Stimulated activated CD4-positive, alpha-beta T cell treated with anti-CD3 and anti-CD28 coated beads, Interleukin-15, amount 100 ng/mL, for 48 hours (primary cell): ENCODE data around the gene ALK.

Experiments used
- DNase-seq, 2 donors: peaks; one replicate each; pipeline ENCODE4 v3.0.0-alpha.2; 2020; ENCODE audit warnings: low read depth in 2 of 2

Gene ALK

DNA sequence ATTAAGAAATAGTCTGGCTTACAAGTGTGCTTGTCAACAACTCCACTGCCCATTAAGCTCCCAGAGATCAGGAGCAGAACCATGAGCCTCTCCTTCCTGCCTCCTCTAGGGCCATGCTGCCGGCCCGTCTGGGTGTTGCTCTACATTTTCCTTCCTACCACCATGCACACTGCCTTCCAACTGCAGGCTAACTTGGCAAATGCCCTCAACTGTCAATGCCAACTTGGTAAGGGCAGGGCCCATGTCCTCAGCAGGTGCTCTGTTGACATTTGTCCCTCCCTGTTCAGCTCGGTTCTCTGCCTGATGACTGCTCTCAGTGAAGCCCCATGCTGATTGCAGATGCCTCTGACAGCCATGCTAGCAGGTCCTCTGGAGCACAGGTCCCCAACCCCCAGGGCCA, 345.2 kb downstream of the ALK start:
- no peak for DNase-seq

DNA sequence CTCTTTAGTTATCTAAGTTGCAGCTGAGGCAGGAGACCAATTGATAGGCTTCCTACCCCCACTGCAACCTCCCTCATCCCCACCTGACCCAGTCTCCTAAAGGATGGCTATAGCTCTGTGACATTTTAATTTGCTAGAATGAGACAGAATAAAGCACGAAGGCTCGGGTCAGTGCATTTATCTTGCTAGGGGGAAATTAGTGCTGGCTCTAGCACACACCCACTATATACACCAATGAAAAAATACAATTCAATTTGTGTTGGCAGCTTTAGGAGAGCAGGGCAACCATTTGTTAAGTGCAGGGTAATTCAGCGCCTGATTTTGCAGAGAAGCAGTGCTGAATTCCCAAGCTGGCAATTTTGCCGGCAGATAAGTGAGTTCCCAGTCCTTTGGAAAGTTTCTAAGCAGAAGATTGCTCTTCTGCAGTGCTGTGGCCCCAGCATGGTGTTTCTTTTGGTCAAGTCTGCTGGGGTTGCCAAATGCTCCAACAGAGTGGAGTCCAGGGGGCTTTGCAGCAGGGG, 346.0 kb downstream of the ALK start:
- DNase-seq = no peak

GRCh38 chr2:29573612-29574011, 347.8 kb downstream of the ALK start:
- DNase-seq = no peak

DNA sequence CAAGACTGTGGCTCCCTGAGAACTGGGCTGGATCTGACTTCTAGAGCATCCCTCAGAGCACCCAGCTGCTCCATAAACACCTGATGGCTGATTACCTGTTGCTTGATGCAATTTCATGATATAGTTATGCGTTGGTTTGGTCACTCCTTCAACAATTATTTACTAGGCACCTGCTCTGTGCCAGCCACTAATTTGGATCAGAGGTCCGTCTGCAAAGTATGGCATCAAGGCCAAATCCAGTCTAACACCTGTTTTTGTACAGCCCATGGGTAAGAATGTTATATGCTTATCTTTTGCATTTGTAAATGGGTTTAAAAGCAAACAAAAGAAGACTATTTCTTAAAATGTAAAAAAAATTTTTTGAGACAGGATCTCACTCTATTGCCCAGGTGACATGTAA, 348.2 kb downstream of the ALK start:
- no peak for DNase-seq

DNA sequence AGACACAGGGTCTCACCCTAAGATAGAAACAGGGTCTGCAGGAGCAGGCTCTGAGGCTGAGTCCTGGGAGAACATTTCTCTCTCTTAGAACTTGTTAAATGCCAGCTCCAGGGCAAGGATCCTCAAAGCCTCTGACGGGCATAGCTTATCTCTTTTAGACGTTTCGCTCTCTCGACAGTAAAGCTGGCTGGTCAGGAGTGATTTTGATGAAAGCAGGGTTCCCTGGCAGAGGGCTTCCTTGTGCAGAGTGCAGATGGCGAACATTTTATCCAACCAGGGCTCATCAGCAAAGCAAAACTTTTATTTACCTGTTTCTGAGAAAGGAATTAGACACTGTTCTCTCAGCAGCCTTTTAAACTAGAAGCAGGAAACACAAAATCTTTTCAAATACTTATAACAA, 350.8 kb downstream of the ALK start:
- DNase-seq = no peak

- DNase-seq = no peak
Measured at GRCh38 chr2:29567906-29568520, 353.4 kb downstream of the ALK start.

- DNase-seq = no peak
Measured at GRCh38 chr2:29563697-29564096, 357.7 kb downstream of the ALK start.

- no peak for DNase-seq
Measured at GRCh38 chr2:29562896-29563295, 358.5 kb downstream of the ALK start.

GRCh38 chr2:29562319-29562718, 359.1 kb downstream of the ALK start:
- DNase-seq = no peak

DNA sequence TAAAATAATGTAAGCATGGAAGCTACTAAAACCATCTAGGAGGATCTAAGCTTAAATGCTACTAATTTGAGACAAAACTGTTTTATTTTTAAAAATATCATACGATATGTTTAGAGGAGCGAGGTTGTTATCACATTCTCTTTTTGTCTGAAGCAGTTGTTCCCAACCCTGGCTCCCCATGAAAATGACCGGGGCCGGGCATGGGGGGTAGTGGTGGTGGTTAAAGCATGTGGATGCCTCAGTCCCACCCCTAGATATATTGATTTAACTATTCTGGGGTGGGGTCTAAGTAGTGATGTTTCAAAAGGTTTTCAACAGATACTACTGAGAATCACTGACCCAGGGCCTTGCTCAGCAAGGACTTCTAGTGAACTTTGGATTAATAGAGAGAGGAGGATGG, 359.8 kb downstream of the ALK start:
- DNase-seq = no peak

DNA sequence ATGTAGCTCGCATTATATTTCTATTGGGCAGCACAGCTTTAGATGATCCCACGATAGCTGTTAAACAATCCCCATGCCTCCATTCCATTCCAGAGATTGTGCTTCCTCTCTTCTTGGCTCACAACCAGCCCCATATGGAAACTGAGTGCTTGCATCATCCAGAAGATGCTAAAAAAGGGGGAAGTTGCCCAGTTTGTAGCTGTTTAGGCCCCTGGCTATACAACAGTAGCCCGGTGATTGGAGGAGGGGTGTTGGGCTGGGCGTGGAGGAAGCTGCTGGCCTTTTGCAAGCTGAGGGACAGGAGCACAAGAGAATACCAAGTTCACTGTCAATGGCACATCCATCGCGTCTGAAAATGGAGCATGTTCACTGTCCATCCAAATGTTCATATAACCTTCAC, 360.2 kb downstream of the ALK start:
- DNase-seq = no peak

DNA sequence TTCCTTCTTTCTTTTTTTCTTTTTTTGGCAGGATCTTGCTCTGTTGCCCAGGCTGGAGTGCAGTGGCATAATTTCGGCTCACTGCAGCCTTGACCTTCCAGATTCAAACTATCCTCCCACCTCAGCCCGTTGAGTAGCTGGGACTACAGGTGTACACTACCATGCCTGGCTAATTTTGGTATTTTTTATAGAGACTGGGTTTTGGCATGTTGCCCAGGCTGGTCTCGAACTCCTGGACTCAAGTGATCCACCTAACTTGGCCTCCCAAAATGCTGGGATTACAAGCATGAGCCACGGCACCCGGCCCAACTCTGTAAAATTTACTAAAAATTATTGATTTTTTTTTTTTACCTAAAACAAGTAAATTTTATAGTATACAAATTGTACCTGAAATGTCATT, 360.8 kb downstream of the ALK start:
- no peak for DNase-seq

DNA sequence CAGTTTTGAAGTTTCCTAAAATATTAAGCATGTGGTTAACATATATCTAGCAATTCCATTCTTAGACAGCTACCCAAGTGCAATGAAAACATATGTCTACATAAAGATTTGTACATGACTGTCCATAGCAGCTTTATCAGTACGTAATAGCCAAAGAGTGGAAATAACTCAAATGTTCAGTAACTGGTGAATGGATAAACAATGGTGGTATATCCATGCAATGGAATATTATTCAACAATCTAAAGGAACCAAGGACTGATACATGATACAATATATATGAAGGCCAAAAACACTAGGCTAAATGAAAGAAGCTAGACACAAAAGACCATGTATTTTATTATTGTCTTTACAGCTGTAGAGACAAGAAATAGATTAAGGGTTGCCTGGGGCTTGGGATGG, 361.4 kb downstream of the ALK start:
- no peak for DNase-seq

GRCh38 chr2:29559578-29559977, 361.8 kb downstream of the ALK start:
- DNase-seq = no peak

- DNase-seq = no peak
Measured at GRCh38 chr2:29558097-29558496, 363.3 kb downstream of the ALK start.

DNA sequence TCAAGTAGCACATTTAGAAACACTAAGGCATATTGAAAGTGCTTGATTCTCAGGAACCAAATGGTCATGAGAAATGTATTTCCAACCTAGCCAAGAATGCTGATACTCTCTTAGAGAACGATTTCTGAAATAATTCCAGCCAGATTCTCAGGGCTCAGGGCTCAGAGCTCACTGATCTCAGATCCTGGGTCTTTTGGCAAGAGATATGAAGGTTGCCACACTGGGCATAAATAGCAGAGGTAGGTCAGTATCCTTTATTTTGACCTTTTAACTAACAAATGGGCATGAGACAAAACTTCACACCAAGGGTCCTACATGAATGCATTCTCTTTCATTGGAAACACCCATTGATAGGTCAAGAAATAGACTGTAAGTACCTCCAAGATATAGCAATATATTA, 364.1 kb downstream of the ALK start:
- DNase-seq = no peak

DNA sequence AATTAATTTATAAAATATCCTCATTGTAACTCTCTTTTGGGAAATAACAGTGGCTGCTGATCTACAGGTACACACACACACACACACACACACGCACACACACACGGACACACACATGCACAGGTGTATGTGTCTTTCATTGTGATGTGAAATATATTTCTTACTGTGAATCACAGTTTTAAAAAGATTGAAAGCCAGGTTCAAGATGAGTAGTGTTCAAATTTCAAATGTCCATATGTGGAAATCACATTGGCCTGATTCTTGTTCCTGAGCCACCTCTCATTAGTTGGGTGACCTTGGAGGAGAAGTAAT, 372.4 kb downstream of the ALK start:
- no peak for DNase-seq

DNA sequence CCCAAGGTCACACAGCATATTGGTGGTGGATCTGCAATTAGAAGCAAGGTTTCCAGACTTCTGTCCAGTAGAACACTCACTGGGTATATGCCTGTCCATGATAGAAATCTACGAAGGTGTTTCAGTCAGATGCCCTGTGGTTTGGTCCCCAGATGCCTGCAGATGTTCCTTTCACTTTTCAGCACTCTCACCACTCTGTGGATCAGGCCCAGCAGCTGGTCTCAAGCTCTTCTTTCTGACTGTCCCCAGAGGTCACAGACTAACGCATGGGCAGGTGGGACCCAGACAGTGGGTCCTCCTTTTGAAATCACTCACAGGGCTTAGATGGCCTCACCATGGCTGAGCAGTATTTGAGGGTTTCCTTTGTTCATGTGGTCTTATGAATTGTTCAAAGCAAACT, 376.5 kb downstream of the ALK start:
- no peak for DNase-seq

GRCh38 chr2:29544031-29544430, 377.4 kb downstream of the ALK start:
- no peak for DNase-seq

GRCh38 chr2:29535188-29535587, 386.2 kb downstream of the ALK start:
- DNase-seq = no peak

GRCh38 chr2:29532436-29532835, 388.9 kb downstream of the ALK start:
- no peak for DNase-seq

DNA sequence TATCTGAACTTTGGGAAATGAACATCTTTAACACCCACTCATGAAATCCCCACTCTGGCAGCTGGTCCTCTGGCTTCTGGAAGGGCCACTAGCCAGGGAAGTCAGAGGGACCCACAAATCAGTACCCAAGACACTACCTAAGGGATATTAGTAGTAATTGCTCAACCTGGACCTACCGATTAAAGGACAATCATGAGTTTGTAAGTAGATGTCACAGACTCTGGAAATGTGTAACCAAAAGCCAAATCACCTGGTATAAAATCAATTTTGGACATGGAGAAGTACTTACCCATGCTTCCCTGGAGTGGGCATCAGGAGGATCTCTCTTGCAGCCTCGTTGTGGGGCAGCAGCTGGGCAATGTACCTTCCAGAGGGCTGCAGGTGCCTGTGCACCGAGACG, 389.8 kb downstream of the ALK start:
- no peak for DNase-seq

GRCh38 chr2:29530281-29530680, 391.1 kb downstream of the ALK start:
- DNase-seq = no peak

- DNase-seq = peak; percentile 13 to 18
Measured at GRCh38 chr2:29528891-29529520, 392.4 kb downstream of the ALK start.
